Measurements from ENCODE around the gene ZNF638.
"Not testable (repeated sequence)": the region's sequence is repeated elsewhere in the genome, so short reads cannot be mapped to it uniquely, and the experiment has no call there.

The ZNF638 gene

GRCh38 chr2:71428472-71429383, 97.1 kb downstream of the ZNF638 start:
- no peak for TF ChIP-seq CTCF (IDR thresholded peaks at IDR 0.05; ENCODE audit: insufficient read depth, low read depth, low read length, missing control alignments)
- no peak overlapping the region for H3K4me3 ChIP-seq (ENCODE audit: low read length)
- no peak for DNase-seq (ENCODE audit: low read depth)

GRCh38 chr2:71445142-71445541, 113.6 kb downstream of the ZNF638 start:
- DNase-seq (ENCODE audit: low read depth); H3K4me3 ChIP-seq (ENCODE audit: low read length): not testable (repeated sequence)

GRCh38 chr2:71446505-71446904, 114.9 kb downstream of the ZNF638 start:
- no peak for TF ChIP-seq CTCF (IDR thresholded peaks at IDR 0.05; ENCODE audit: insufficient read depth, low read depth, low read length, missing control alignments)

GRCh38 chr2:71449343-71449742, 117.8 kb downstream of the ZNF638 start:
- no peak overlapping the region for H3K4me3 ChIP-seq (ENCODE audit: low read length)
- TF ChIP-seq CTCF (IDR thresholded peaks at IDR 0.05; ENCODE audit: insufficient read depth, low read depth, low read length, missing control alignments), result no peak
- no peak for DNase-seq (ENCODE audit: low read depth)

More at GRCh38 chr2:71446505-71446904, 114.9 kb downstream of the ZNF638 start:
- H3K4me3 ChIP-seq (ENCODE audit: low read length), result no peak overlapping the region
- DNase-seq (ENCODE audit: low read depth), result no peak

GRCh38 chr2:71451705-71452104, 120.1 kb downstream of the ZNF638 start:
- no peak for TF ChIP-seq CTCF (IDR thresholded peaks at IDR 0.05; ENCODE audit: insufficient read depth, low read depth, low read length, missing control alignments)
- DNase-seq (ENCODE audit: low read depth), result no peak
- H3K4me3 ChIP-seq (ENCODE audit: low read length), result no peak overlapping the region

- H3K4me3 ChIP-seq (ENCODE audit: low read length), result no peak overlapping the region
- TF ChIP-seq CTCF (IDR thresholded peaks at IDR 0.05; ENCODE audit: insufficient read depth, low read depth, low read length, missing control alignments), result peak; percentile 4
- DNase-seq (ENCODE audit: low read depth), result peak; percentile 93
These were observed 121.0 kb downstream of the ZNF638 start for GRCh38 chr2:71452565-71452964.

- H3K4me3 ChIP-seq (ENCODE audit: low read length), result peak within 1 kb of the TSS; percentile 40
- DNase-seq (ENCODE audit: low read depth), result peak; percentile 50
- TF ChIP-seq CTCF (IDR thresholded peaks at IDR 0.05; ENCODE audit: insufficient read depth, low read depth, low read length, missing control alignments), result no peak
These were observed 122.0 kb downstream of the ZNF638 start, which contains the start of gene DYSF for GRCh38 chr2:71453404-71454220. Gene DYSF (plus strand): TSS chr2:71453561.
